HG02763 (cell line): Measurements from ENCODE around the gene PRPF8.
"Not testable (repeated sequence)": the region's sequence is repeated elsewhere in the genome, so short reads cannot be mapped to it uniquely, and the experiment has no call there.

Experiments used
- ATAC-seq: cut with Tn5 transposase; IDR thresholded peaks from one replicate; pipeline ENCODE4 v1.9.1; 2021; ENCODE audit warnings: mild to moderate bottlenecking, moderate library complexity; ENCODE audit not compliant: unreplicated experiment

PRPF8 gene

GRCh38 chr17:1684378-1685189, at the start of gene PRPF8:
Gene PRPF8, minus strand, starts transcription at chr17:1684867. Its CDS starts 296 bp downstream, at chr17:1684571.
- peak; percentile 98 for ATAC-seq

- ATAC-seq = no peak
These were observed 49.1 kb upstream of the PRPF8 start for GRCh38 chr17:1733759-1734158.

GRCh38 chr17:1732833-1733321, 48.2 kb upstream of the PRPF8 start:
- no peak for ATAC-seq

GRCh38 chr17:1732241-1732832, 47.7 kb upstream of the PRPF8 start:
- no peak for ATAC-seq

GRCh38 chr17:1731194-1731506, 46.5 kb upstream of the PRPF8 start:
- no peak for ATAC-seq

- ATAC-seq = no peak
These were observed 45.9 kb upstream of the PRPF8 start for GRCh38 chr17:1730326-1731193.

- no peak for ATAC-seq
These were observed 45.3 kb upstream of the PRPF8 start for GRCh38 chr17:1729966-1730325.

- ATAC-seq = no peak
These were observed 43.4 kb upstream of the PRPF8 start for GRCh38 chr17:1727876-1728630.

- no peak for ATAC-seq
These were observed 42.7 kb upstream of the PRPF8 start for GRCh38 chr17:1727258-1727789.

- no peak for ATAC-seq
These were observed 42.1 kb upstream of the PRPF8 start for GRCh38 chr17:1726626-1727257.

- ATAC-seq = no peak
These were observed 41.2 kb upstream of the PRPF8 start for GRCh38 chr17:1725642-1726511.

GRCh38 chr17:1724869-1725641, 40.4 kb upstream of the PRPF8 start:
- peak; percentile 11 for ATAC-seq

- ATAC-seq = peak; percentile 61
These were observed 39.7 kb upstream of the PRPF8 start, which contains the start of gene WDR81 for GRCh38 chr17:1724351-1724868. Gene WDR81, plus strand, starts transcription at chr17:1724704. Its CDS starts 256 bp downstream, at chr17:1724960.

- not testable (repeated sequence) for ATAC-seq
These were observed 37.4 kb upstream of the PRPF8 start for GRCh38 chr17:1722022-1722421.

- no peak for ATAC-seq
These were observed 36.3 kb upstream of the PRPF8 start for GRCh38 chr17:1720856-1721386.

GRCh38 chr17:1718362-1719165, 33.9 kb upstream of the PRPF8 start:
- no peak for ATAC-seq
